Cortex of kidney (tissue), 1 donor: Measurements from ENCODE around the gene C12orf43.

Experiments used
- DNase-seq: peaks from one replicate; lab custom pipeline; 2025; lab: John Stamatoyannopoulos, UW

Gene C12orf43

GRCh38 chr12:120999191-121000120 is 16.8 kb downstream of the C12orf43 start:
- DNase-seq, result no peak

- no peak for DNase-seq
Measured at GRCh38 chr12:120998435-120998834, 17.9 kb downstream of the C12orf43 start.

- DNase-seq, result no peak
Measured at GRCh38 chr12:120997448-120997847, 18.8 kb downstream of the C12orf43 start.

GRCh38 chr12:120996133-120996746 is 20.0 kb downstream of the C12orf43 start:
- no peak for DNase-seq

GRCh38 chr12:120994589-120995337 is 21.5 kb downstream of the C12orf43 start:
- DNase-seq, result no peak

- DNase-seq, result no peak
Measured at GRCh38 chr12:120994059-120994458, 22.2 kb downstream of the C12orf43 start.

- no peak for DNase-seq
Measured at GRCh38 chr12:120993496-120993895, 22.8 kb downstream of the C12orf43 start.

- no peak for DNase-seq
Measured at GRCh38 chr12:120992989-120993388, 23.3 kb downstream of the C12orf43 start.

GRCh38 chr12:120991965-120992364 is 24.3 kb downstream of the C12orf43 start:
- DNase-seq, result no peak

- no peak for DNase-seq
Measured at GRCh38 chr12:120990487-120991055, 25.7 kb downstream of the C12orf43 start.

- DNase-seq, result no peak
Measured at GRCh38 chr12:120989687-120990086, 26.6 kb downstream of the C12orf43 start.

GRCh38 chr12:120988658-120989057 is 27.6 kb downstream of the C12orf43 start:
- DNase-seq, result no peak

- no peak for DNase-seq
Measured at GRCh38 chr12:120988234-120988633, 28.1 kb downstream of the C12orf43 start.

- no peak for DNase-seq
Measured at GRCh38 chr12:120984351-120984898, 31.9 kb downstream of the C12orf43 start.

GRCh38 chr12:120983759-120984158 is 32.5 kb downstream of the C12orf43 start:
- DNase-seq, result no peak

- no peak for DNase-seq
Measured at GRCh38 chr12:120982659-120983058, 33.6 kb downstream of the C12orf43 start.

GRCh38 chr12:120981407-120981941 is 34.8 kb downstream of the C12orf43 start:
- no peak for DNase-seq

- DNase-seq, result no peak
Measured at GRCh38 chr12:120980800-120981368, 35.4 kb downstream of the C12orf43 start.

GRCh38 chr12:120979862-120980696 is 36.2 kb downstream of the C12orf43 start:
- no peak for DNase-seq

- DNase-seq, result no peak
Measured at GRCh38 chr12:120979220-120979861, 36.9 kb downstream of the C12orf43 start.
